GM21367 (cell line): ENCODE data around the gene RAPGEF5.
A peak's percentile ranks its signal among the peaks of the same experiment; 100 is the strongest.

ENCODE experiments used
- ATAC-seq: cut with Tn5 transposase; IDR thresholded peaks from one replicate; pipeline ENCODE4 v1.9.1; 2021; ENCODE audit not compliant: unreplicated experiment

Gene RAPGEF5

GRCh38 chr7:22356701-22357310 lies at the start of gene RAPGEF5:
Gene RAPGEF5 (minus strand): TSS chr7:22357154. CDS start chr7:22357060, 94 bp downstream.
- ATAC-seq = peak; percentile 34

- no peak for ATAC-seq
Observed at GRCh38 chr7:22406715-22407114, 49.8 kb upstream of the RAPGEF5 start.

- no peak for ATAC-seq
Observed at GRCh38 chr7:22404421-22405023, 47.6 kb upstream of the RAPGEF5 start.

GRCh38 chr7:22403344-22403743 lies 46.4 kb upstream of the RAPGEF5 start:
- ATAC-seq = no peak

GRCh38 chr7:22402250-22402649 lies 45.3 kb upstream of the RAPGEF5 start:
- ATAC-seq = peak; percentile 39

- ATAC-seq = no peak
Observed at GRCh38 chr7:22400936-22401553, 44.1 kb upstream of the RAPGEF5 start.

- no peak for ATAC-seq
Observed at GRCh38 chr7:22400150-22400814, 43.3 kb upstream of the RAPGEF5 start.

GRCh38 chr7:22399546-22399945 lies 42.6 kb upstream of the RAPGEF5 start:
- ATAC-seq = no peak

GRCh38 chr7:22399091-22399490 lies 42.1 kb upstream of the RAPGEF5 start:
- no peak for ATAC-seq

- ATAC-seq = no peak
Observed at GRCh38 chr7:22397981-22398380, 41.0 kb upstream of the RAPGEF5 start.

GRCh38 chr7:22395222-22395621 lies 38.3 kb upstream of the RAPGEF5 start:
- no peak for ATAC-seq

GRCh38 chr7:22394739-22395138 lies 37.8 kb upstream of the RAPGEF5 start:
- no peak for ATAC-seq

- no peak for ATAC-seq
Observed at GRCh38 chr7:22393913-22394729, 37.2 kb upstream of the RAPGEF5 start.

- no peak for ATAC-seq
Observed at GRCh38 chr7:22390516-22390915, 33.6 kb upstream of the RAPGEF5 start.

- no peak for ATAC-seq
Observed at GRCh38 chr7:22389892-22390291, 32.9 kb upstream of the RAPGEF5 start.

- no peak for ATAC-seq
Observed at GRCh38 chr7:22387583-22387982, 30.6 kb upstream of the RAPGEF5 start.

- ATAC-seq = peak; percentile 56
Observed at GRCh38 chr7:22386865-22387264, 29.9 kb upstream of the RAPGEF5 start.

GRCh38 chr7:22386206-22386858 lies 29.4 kb upstream of the RAPGEF5 start:
- peak; percentile 60 for ATAC-seq

GRCh38 chr7:22385326-22385725 lies 28.4 kb upstream of the RAPGEF5 start:
- ATAC-seq = no peak

GRCh38 chr7:22380333-22380732 lies 23.4 kb upstream of the RAPGEF5 start:
- ATAC-seq = no peak
